HG03175 (cell line): Measurements from ENCODE around the gene CISH.
A peak's percentile ranks its signal among the peaks of the same experiment; 100 is the strongest.

Source experiments
- ATAC-seq: cut with Tn5 transposase; IDR thresholded peaks from one replicate; pipeline ENCODE4 v1.9.1; 2021; ENCODE audit warnings: mild to moderate bottlenecking, moderate library complexity; ENCODE audit not compliant: unreplicated experiment

CISH gene

GRCh38 chr3:50573566-50574443, 37.8 kb downstream of the CISH start:
- no peak for ATAC-seq

- ATAC-seq, result no peak
Observed at GRCh38 chr3:50572801-50573371, 38.7 kb downstream of the CISH start.

- no peak for ATAC-seq
Observed at GRCh38 chr3:50572158-50572557, 39.4 kb downstream of the CISH start.

- ATAC-seq, result no peak
Observed at GRCh38 chr3:50571486-50571885, 40.1 kb downstream of the CISH start.

- no peak for ATAC-seq
Observed at GRCh38 chr3:50570508-50571279, 40.9 kb downstream of the CISH start.

GRCh38 chr3:50568947-50569749, 42.4 kb downstream of the CISH start, which contains the start of gene HEMK1:
Gene HEMK1, plus strand, starts transcription at chr3:50569522. Its CDS starts 1,583 bp downstream, at chr3:50571105.
- ATAC-seq, result peak; percentile 64

- ATAC-seq, result peak; percentile 75
Observed at GRCh38 chr3:50567386-50568167, 44.0 kb downstream of the CISH start, which contains the start of gene C3orf18. Gene C3orf18, minus strand, starts transcription at chr3:50567747. Its CDS starts 2,048 bp downstream, at chr3:50565699.

GRCh38 chr3:50567011-50567385, 44.6 kb downstream of the CISH start:
- no peak for ATAC-seq

- ATAC-seq, result no peak
Observed at GRCh38 chr3:50564321-50564720, 47.3 kb downstream of the CISH start.

- ATAC-seq, result no peak
Observed at GRCh38 chr3:50563867-50564266, 47.7 kb downstream of the CISH start.

- ATAC-seq, result no peak
Observed at GRCh38 chr3:50562861-50563260, 48.7 kb downstream of the CISH start.

- ATAC-seq, result no peak
Observed at GRCh38 chr3:50559702-50560101, 51.9 kb downstream of the CISH start.

GRCh38 chr3:50557915-50558314, 53.7 kb downstream of the CISH start:
- ATAC-seq, result no peak

- no peak for ATAC-seq
Observed at GRCh38 chr3:50557106-50557505, 54.5 kb downstream of the CISH start.
